Fibroblast of lung (primary cell): ENCODE measurements around the gene MYH15.

ENCODE experiments used
- EZH2 ChIP-seq: IDR thresholded peaks from 2 replicates; pipeline ENCODE4 v1.5.1; 2012; ENCODE audit warnings: low read length, control low read depth, mild to moderate bottlenecking; ENCODE audit errors: missing control alignments
- TF ChIP-seq, protein P1 (sequence below), 2 donors: IDR thresholded peaks in 1 of 2; conservative IDR thresholded peaks in 1 of 2; 1 replicate in 1 of 2; 2 replicates in 1 of 2; pipeline ENCODE4 v1.5.1; 2011 to 2012; ENCODE audit warnings: low read length in 2 of 2, control low read depth in 1 of 2, inconsistent platforms in 1 of 2, low read depth in 1 of 2, mild to moderate bottlenecking in 1 of 2

DNA sequence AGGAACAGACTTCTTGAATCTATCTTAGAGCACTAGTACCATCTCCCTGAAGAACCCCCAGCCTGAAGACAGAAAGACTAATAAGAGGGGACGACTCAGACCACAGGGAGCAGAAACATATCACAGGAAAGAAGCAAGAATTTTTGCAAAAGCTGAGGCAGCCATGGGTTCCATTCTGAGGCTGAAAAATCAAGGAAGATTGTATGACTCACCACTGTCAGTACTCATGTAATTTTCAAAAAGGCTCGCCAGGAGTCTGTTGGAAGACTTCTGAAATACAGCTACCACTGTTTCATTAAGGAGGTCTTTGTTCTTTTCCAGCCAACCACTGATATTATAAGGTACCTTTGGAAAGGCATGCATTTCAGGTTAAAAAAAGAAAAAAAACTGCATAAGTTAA is 47.5 kb downstream of the MYH15 start:
- TF ChIP-seq, protein P1, sequence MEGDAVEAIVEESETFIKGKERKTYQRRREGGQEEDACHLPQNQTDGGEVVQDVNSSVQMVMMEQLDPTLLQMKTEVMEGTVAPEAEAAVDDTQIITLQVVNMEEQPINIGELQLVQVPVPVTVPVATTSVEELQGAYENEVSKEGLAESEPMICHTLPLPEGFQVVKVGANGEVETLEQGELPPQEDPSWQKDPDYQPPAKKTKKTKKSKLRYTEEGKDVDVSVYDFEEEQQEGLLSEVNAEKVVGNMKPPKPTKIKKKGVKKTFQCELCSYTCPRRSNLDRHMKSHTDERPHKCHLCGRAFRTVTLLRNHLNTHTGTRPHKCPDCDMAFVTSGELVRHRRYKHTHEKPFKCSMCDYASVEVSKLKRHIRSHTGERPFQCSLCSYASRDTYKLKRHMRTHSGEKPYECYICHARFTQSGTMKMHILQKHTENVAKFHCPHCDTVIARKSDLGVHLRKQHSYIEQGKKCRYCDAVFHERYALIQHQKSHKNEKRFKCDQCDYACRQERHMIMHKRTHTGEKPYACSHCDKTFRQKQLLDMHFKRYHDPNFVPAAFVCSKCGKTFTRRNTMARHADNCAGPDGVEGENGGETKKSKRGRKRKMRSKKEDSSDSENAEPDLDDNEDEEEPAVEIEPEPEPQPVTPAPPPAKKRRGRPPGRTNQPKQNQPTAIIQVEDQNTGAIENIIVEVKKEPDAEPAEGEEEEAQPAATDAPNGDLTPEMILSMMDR (conservative IDR thresholded peaks at IDR 0.05 in 1 of 2, IDR thresholded peaks at IDR 0.05 in 1 of 2; ENCODE audit: low read depth in 1 of 2, low read length in 2 of 2) = no peak
- TF ChIP-seq EZH2 = no peak
